Duodenal mucosa (tissue), 2 donors: ENCODE results near the gene FGF2.
"Not testable (repeated sequence)": the region's sequence is repeated elsewhere in the genome, so short reads cannot be mapped to it uniquely, and the experiment has no call there.

ENCODE experiments used
- H3K27ac ChIP-seq: one replicate; pipeline ENCODE4 v1.7.0; 2013; ENCODE audit warnings: low read depth, low read length
- H3K27me3 ChIP-seq, 2 donors: one replicate each; pipeline ENCODE4 v1.7.0; 2013; ENCODE audit warnings: low read length in 2 of 2, control low read depth in 1 of 2; ENCODE audit not compliant: insufficient read depth in 2 of 2, control insufficient read depth in 1 of 2
- H3K36me3 ChIP-seq, 2 donors: one replicate each; pipeline ENCODE4 v1.7.0; 2013; ENCODE audit warnings: low read length in 2 of 2, control low read depth in 1 of 2; ENCODE audit not compliant: insufficient read depth in 2 of 2, control insufficient read depth in 1 of 2
- H3K4me1 ChIP-seq, 2 donors: one replicate each; pipeline ENCODE4 v1.7.0; 2013; ENCODE audit warnings: low read length in 2 of 2, control low read depth in 1 of 2; ENCODE audit not compliant: insufficient read depth in 2 of 2, control insufficient read depth in 1 of 2
- H3K4me3 ChIP-seq, 2 donors: one replicate each; pipeline ENCODE4 v1.7.0; 2013; ENCODE audit warnings: low read length in 2 of 2, low read depth in 1 of 2
- H3K9ac ChIP-seq, 2 donors: one replicate each; pipeline ENCODE4 v1.7.0; 2013; ENCODE audit warnings: low read length in 2 of 2, low read depth in 1 of 2
- H3K9me3 ChIP-seq, 2 donors: one replicate each; pipeline ENCODE4 v1.7.0; 2013; ENCODE audit warnings: low read length in 2 of 2, control low read depth in 1 of 2; ENCODE audit not compliant: control insufficient read depth in 1 of 2

FGF2 gene

DNA sequence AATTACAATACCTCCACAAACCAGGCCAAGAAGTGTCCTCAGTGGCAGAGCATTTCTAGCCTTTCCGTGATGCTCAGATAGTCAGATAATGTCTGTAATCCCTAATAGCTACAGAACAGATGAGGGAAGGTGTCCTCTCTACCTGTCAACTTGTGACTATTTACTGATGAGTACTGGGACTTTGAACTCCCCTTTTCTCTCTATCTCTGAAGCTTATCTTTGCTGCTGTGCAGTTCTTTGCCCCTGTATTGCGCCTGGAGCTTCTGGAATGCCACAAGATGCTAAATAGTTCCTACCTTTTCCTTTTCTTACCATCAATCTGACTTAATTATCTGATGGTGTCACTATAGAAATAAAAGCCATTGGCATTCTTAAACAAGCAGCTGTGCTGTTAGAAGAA is 30.5 kb downstream of the FGF2 start:
- no peak overlapping the region for H3K27ac ChIP-seq
- no peak overlapping the region for H3K4me3 ChIP-seq
- no peaks in the 10 kb centered on the region for H3K36me3 ChIP-seq
- H3K9me3 ChIP-seq: no peaks in the 10 kb centered on the region
- no peak overlapping the region for H3K9ac ChIP-seq
- H3K27me3 ChIP-seq: no peaks in the 10 kb centered on the region
- H3K4me1 ChIP-seq: peaks cover 0 to 5% of the 10 kb centered on the region in 2 donors

DNA sequence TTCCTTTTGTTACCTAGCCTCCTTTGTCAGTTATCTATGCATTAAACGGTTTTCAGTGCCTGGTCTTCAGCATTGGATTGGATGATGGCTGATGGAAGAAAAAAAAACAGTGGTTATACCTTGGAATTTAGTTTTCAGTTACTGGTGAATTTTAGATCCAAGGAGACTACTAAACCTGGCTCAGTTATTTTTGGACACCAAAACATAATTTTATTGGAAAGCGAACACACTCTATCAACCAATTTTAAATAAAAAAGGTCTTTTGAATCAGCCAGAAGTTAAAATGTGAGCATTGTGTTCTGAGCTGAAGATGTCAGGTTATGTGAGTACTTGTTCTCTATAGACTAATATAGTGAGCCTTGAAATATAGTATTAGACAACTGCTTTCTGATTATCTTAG is 32.1 kb downstream of the FGF2 start:
- Histone ChIP-seq H3K36me3 (no peaks in the 10 kb centered on the region), H3K9me3 (no peaks in the 10 kb centered on the region), H3K27me3 (no peaks in the 10 kb centered on the region), H3K27ac (no peak overlapping the region), H3K4me1 (peaks cover 0 to 5% of the 10 kb centered on the region in 2 donors), H3K9ac (no peak overlapping the region), H3K4me3 (no peak overlapping the region)

DNA sequence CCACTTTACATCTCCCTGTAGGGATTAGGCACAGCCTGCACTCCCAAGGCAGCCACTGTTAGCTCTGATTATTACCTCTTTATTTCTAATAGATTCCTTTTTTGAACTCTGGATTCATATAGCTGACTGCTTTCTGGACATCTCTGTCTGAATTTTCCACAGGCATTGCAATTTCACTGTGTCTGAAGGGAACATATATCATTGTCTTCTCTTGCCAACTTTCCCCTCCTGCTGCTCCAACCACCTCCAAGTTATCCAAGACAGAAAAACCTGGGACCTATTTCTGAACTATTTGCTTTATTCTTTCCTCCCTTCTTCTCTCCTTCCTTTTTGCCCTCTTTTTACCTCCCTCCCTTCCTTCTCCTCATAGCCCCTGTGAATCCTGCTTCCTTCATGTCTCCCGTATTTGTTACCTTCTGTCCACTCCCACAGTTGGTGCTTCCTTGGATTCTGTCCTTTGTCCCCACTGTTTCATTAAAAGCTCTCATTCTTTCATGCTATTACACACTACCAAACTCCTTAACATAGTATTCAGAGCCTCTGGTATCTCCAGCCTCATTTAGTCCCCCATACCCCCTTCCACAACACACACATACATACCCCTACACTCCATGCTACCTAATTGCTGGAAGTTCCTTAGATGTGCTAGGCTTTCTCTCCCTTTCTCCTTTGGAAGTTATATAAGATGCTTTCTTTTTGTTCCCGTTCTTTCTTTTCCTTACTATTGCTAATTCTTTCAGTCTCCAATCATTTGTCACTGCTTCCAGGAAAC is 34.7 kb downstream of the FGF2 start:
- no peak overlapping the region for H3K4me3 ChIP-seq
- no peaks in the 10 kb centered on the region for H3K9me3 ChIP-seq
- no peak overlapping the region for H3K27ac ChIP-seq
- no peaks in the 10 kb centered on the region for H3K27me3 ChIP-seq
- no peaks in the 10 kb centered on the region for H3K4me1 ChIP-seq
- H3K36me3 ChIP-seq: no peaks in the 10 kb centered on the region
- H3K9ac ChIP-seq: no peak overlapping the region

DNA sequence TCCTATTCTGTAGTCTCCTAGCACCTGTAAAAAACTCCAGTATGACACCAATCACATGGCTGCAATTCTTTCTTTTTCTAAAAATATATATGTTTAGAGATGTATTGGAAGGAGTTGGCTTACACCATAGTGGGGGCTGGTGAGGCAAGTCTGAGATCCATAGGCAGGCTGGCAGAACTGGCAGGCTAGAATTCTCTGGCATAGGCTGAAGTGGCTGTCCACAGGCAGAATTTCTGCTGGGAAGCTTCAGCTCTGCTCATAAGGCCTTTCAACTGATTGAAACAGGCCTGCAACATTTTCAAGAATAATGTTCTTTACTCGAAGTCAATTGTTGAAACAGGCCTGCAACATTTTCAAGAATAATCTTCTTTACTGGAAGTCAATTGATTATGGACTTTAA is 37.0 kb downstream of the FGF2 start:
- H3K4me3 ChIP-seq: no peak overlapping the region
- H3K27me3 ChIP-seq: no peaks in the 10 kb centered on the region
- no peak overlapping the region for H3K27ac ChIP-seq
- no peaks in the 10 kb centered on the region for H3K9me3 ChIP-seq
- no peaks in the 10 kb centered on the region for H3K36me3 ChIP-seq
- no peak overlapping the region for H3K9ac ChIP-seq
- H3K4me1 ChIP-seq: no peaks in the 10 kb centered on the region

DNA sequence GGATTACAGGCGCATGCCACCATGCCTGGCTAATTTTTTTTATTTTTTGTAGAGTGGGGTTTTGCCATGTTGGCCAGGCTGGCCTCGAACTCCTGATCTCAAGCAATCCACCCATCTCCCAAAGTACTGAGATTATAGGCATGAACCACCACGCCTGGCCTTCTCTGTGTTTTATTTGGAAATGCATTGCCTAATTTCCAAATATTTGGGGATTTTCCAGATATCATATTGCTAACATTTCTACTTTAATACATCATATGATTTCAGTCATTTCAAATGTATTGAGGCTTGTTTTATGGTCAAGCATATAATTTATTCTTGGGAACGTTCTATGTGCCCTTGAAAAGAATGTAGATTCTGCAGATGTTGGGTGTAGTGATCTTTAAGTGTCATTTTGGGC is 38.8 kb downstream of the FGF2 start:
- Histone ChIP-seq H3K36me3 (no peaks in the 10 kb centered on the region), H3K9ac (no peak overlapping the region), H3K27ac (no peak overlapping the region), H3K27me3 (no peaks in the 10 kb centered on the region), H3K9me3 (no peaks in the 10 kb centered on the region), H3K4me1 (no peaks in the 10 kb centered on the region), H3K4me3 (no peak overlapping the region)

DNA sequence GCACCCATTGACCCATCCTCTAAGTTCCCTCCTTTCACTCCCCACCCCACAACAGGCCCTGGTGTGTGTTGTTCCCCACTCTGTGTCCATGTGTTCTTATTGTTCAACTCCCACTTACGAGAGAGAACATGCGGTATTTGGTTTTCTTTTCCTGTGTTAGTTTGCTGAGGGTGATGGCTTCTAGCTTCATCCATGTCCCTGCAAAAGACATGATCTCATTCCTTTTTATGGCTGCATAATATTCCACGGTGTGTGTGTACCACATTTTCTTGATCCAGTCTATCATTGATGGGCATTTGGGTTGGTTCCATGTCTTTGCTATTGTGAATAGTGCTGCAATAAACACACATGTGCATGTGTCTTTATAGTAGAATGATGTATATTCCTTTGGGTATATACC is 41.6 kb downstream of the FGF2 start:
- not testable (repeated sequence) for H3K9ac ChIP-seq, H3K9me3 ChIP-seq, H3K4me3 ChIP-seq, H3K27ac ChIP-seq, H3K27me3 ChIP-seq, H3K4me1 ChIP-seq, H3K36me3 ChIP-seq

DNA sequence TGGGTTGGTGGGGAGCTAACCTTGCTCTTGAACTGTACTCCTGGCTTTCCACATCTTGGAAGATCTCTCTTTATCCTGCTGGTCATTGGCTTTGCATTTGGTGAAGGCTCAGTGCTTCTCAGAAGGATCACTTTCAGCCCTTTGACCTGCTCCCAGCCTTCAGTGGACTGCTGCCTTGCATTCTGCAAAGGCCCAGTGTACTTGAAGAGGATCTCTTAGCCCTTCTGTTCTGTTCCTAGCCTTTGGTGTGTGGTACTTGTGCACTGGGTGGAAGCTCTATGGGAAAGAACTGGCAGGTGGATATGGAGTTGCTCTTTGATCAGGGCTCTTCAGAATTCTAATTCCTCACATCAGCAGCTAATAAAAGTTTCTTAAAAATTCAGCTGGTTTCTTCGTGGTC is 46.5 kb downstream of the FGF2 start:
- no peak overlapping the region for H3K27ac ChIP-seq
- no peaks in the 10 kb centered on the region for H3K4me1 ChIP-seq
- H3K4me3 ChIP-seq: no peak overlapping the region
- no peaks in the 10 kb centered on the region for H3K9me3 ChIP-seq
- H3K27me3 ChIP-seq: no peaks in the 10 kb centered on the region
- no peaks in the 10 kb centered on the region for H3K36me3 ChIP-seq
- H3K9ac ChIP-seq: no peak overlapping the region

DNA sequence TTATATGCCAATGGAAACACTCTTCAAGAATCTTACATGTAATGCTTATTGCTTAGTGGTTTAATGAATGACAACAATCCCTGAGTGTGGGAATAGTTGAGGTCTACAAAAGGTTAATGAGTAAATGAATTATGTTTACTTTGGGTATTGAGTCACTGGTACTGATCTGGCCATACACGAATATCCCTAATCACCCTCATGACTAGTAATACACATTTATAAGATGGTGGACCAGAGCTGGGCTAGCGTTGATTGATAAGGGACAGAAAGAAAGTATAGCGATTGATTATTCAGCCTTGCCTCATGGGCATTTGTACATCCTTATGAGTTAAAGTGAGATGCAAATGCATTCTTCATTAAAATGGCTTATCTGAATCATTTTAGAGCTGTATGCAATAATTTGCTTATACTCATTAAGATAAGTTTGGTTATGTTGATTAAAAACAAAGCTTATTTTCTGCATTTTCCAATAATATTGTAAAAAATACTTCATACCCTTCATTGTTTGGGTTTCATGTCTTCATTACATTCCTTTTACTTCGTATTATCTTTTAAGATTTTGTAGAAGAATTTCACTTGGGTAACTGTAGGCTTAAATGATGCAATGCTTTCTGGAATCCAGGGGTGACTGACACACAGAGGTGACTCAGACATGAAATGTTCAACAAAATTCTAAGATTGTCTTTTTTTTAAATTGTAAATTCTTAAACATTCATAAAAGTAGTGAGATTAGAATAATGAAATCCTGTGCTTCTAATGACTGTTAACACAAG is 47.4 kb downstream of the FGF2 start:
- no peak overlapping the region for H3K9ac ChIP-seq
- no peak overlapping the region for H3K27ac ChIP-seq
- H3K36me3 ChIP-seq: no peaks in the 10 kb centered on the region
- no peaks in the 10 kb centered on the region for H3K9me3 ChIP-seq
- no peaks in the 10 kb centered on the region for H3K4me1 ChIP-seq
- H3K4me3 ChIP-seq: no peak overlapping the region
- no peaks in the 10 kb centered on the region for H3K27me3 ChIP-seq

DNA sequence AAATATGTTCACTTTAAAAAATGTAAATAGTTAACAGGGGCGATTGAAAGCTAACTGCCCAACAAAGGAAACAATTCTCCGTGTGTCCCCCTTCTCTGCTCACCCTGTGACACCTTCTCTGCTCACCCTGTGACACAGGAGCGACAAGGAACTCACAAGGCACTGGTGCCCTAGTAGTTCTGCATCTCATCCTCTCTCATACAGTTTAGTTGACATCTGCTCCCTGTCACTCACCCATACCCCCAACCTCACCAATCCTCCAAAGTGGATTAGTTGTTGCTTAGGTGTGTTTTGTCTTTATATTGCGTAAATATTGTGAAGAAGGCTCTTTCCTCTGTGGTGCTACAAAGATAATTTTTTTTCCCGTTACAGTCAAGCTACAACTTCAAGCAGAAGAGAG is 49.3 kb downstream of the FGF2 start:
- Histone ChIP-seq H3K4me1 (no peaks in the 10 kb centered on the region), H3K9ac (no peak overlapping the region), H3K4me3 (no peak overlapping the region), H3K27ac (no peak overlapping the region), H3K27me3 (no peaks in the 10 kb centered on the region), H3K36me3 (no peaks in the 10 kb centered on the region), H3K9me3 (no peaks in the 10 kb centered on the region)

DNA sequence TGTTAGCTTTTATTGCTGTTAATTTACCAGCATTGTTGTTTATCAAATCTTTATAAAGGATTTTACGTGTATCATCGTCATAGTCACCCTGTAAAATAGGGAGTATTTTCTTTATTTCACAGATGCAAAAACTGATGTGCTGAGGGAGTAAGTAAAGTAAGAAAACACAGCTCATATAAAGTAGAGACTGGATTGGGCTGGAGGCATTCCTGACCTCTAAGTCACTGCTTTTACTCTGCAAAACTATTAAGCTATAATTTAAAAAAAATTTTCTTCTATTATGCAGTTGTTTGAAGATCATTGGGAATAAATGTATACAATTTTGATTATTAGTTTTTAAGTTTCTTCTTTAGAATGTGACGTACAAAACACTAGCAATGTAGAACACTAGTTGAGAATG is 49.8 kb downstream of the FGF2 start:
- Histone ChIP-seq H3K4me1 (no peaks in the 10 kb centered on the region), H3K27ac (no peak overlapping the region), H3K9ac (no peak overlapping the region), H3K4me3 (no peak overlapping the region), H3K36me3 (no peaks in the 10 kb centered on the region), H3K27me3 (no peaks in the 10 kb centered on the region), H3K9me3 (no peaks in the 10 kb centered on the region)
